IMR-90 (cell line): ENCODE results near the gene TMEM135. TPM values are rescaled to one million over a fixed set of nuclear protein-coding genes. Genes with fewer than 3 reads are reported as not detected.

Experiments used
- ATAC-seq: fragments of 200-7000 bp; cut with Tn5 transposase; 2 replicates; pipeline ENCODE4 v1.9.1; 2020; ENCODE audit warnings: low read depth, mild to moderate bottlenecking, moderate library complexity
- BruUV-seq: library from RNA; stranded (reverse); fragments of 400-500 nt; replicated peaks from 2 replicates; lab custom pipeline; 2021; lab: Mats Ljungman, UMichigan
- CTCF ChIA-PET: fragments of 300-600 bp; formaldehyde crosslinking; extraction: SDS; loops from one replicate; lab custom pipeline; 2021; ENCODE audit warnings: antibody characterized with exemption; lab: Yijun Ruan, JAX
- POLR2A ChIA-PET: fragments of 300-600 bp; sonication (Branson Sonifier 250); formaldehyde crosslinking; loops from one replicate; lab custom pipeline; 2022; ENCODE audit warnings: antibody characterized with exemption; ENCODE audit not compliant: unreplicated experiment; lab: Charles Lee
- DNase-seq: peaks from one replicate; pipeline ENCODE4 v3.0.0; 2013
- H2AFZ ChIP-seq: replicated peaks from 2 replicates; pipeline ENCODE3; 2013; ENCODE audit warnings: low read length, mild to moderate bottlenecking; ENCODE audit not compliant: poor library complexity
- H2AK5ac ChIP-seq: 2 replicates; pipeline ENCODE4 v1.6.1; 2013; ENCODE audit warnings: low read depth, low read length, inconsistent platforms
- H2AK9ac ChIP-seq: replicated peaks from 2 replicates; pipeline ENCODE3; 2013; ENCODE audit warnings: mild to moderate bottlenecking, low read depth, low read length, moderate library complexity; ENCODE audit not compliant: poor library complexity
- H2BK120ac ChIP-seq: 2 replicates; pipeline ENCODE4 v1.6.1; 2013; ENCODE audit warnings: low read depth, low read length, inconsistent platforms
- H2BK15ac ChIP-seq: 3 replicates; pipeline ENCODE4 v1.6.1; 2013; ENCODE audit warnings: low read depth, low read length, inconsistent platforms
- H2BK20ac ChIP-seq: 2 replicates; pipeline ENCODE4 v1.6.1; 2013; ENCODE audit warnings: low read depth, mild to moderate bottlenecking, inconsistent platforms, low read length, moderate library complexity
- H2BK5ac ChIP-seq: 2 replicates; pipeline ENCODE4 v1.6.1; 2013; ENCODE audit warnings: mild to moderate bottlenecking, low read depth, low read length, inconsistent platforms; ENCODE audit not compliant: poor library complexity, severe bottlenecking
- H3K14ac ChIP-seq: replicated peaks from 2 replicates; pipeline ENCODE4 v1.6.1; 2013; ENCODE audit warnings: low read depth, low read length, inconsistent platforms
- H3K18ac ChIP-seq: 2 replicates; pipeline ENCODE4 v1.6.1; 2013; ENCODE audit warnings: low read depth, low read length, control low read depth
- H3K23ac ChIP-seq: 2 replicates; pipeline ENCODE4 v1.6.1; 2013; ENCODE audit warnings: low read depth, low read length, inconsistent platforms
- H3K27ac ChIP-seq: 2 replicates; pipeline ENCODE4 v1.5.1; 2013; ENCODE audit warnings: mild to moderate bottlenecking, control low read depth, low read length; ENCODE audit not compliant: insufficient read depth
- H3K27me3 ChIP-seq: 2 replicates; pipeline ENCODE4 v1.6.1; 2013; ENCODE audit warnings: low read length; ENCODE audit not compliant: control insufficient read depth, insufficient read depth
- H3K36me3 ChIP-seq: 2 replicates; pipeline ENCODE4 v1.6.1; 2013; ENCODE audit warnings: low read length, mixed read lengths; ENCODE audit not compliant: control insufficient read depth, insufficient read depth
- H3K4ac ChIP-seq: 2 replicates; pipeline ENCODE4 v1.6.1; 2013; ENCODE audit warnings: low read depth, low read length, inconsistent platforms
- H3K4me1 ChIP-seq: 2 replicates; pipeline ENCODE4 v1.6.1; 2013; ENCODE audit warnings: low read length, mixed read lengths; ENCODE audit not compliant: control insufficient read depth, insufficient read depth
- H3K4me2 ChIP-seq: 2 replicates; pipeline ENCODE4 v1.6.1; 2013; ENCODE audit warnings: low read depth, mild to moderate bottlenecking, control low read depth, low read length, moderate library complexity
- H3K4me3 ChIP-seq: 2 replicates; pipeline ENCODE4 v1.5.1; 2013; ENCODE audit warnings: low read depth, mild to moderate bottlenecking, control low read depth, low read length, moderate library complexity; ENCODE audit not compliant: insufficient read depth
- H3K56ac ChIP-seq: 2 replicates; pipeline ENCODE4 v1.6.1; 2013; ENCODE audit warnings: low read length, inconsistent platforms; ENCODE audit not compliant: insufficient read depth; ENCODE audit errors: extremely low read depth
- H3K79me1 ChIP-seq, 2 experiments: 2 replicates each; pipeline ENCODE4 v1.6.1; 2013; ENCODE audit warnings: low read length in 2 of 2, inconsistent platforms in 1 of 2, low read depth in 1 of 2
- H3K9ac ChIP-seq: 2 replicates; pipeline ENCODE4 v1.6.1; 2013; ENCODE audit warnings: low read depth, low read length, control low read depth
- H3K9me1 ChIP-seq: 2 replicates; pipeline ENCODE4 v1.6.1; 2013; ENCODE audit warnings: low read length, inconsistent platforms; ENCODE audit not compliant: insufficient read depth
- H3K9me3 ChIP-seq: 2 replicates; pipeline ENCODE4 v1.6.1; 2013; ENCODE audit warnings: low read length; ENCODE audit not compliant: control insufficient read depth, insufficient read depth
- H4K20me1 ChIP-seq: 2 replicates; pipeline ENCODE4 v1.6.1; 2013; ENCODE audit warnings: low read length, inconsistent platforms; ENCODE audit not compliant: insufficient read depth
- H4K5ac ChIP-seq: 2 replicates; pipeline ENCODE4 v1.6.1; 2013; ENCODE audit warnings: mild to moderate bottlenecking, low read depth, low read length, control low read depth
- H4K8ac ChIP-seq, 2 experiments: 2 replicates each; pipeline ENCODE4 v1.6.1; 2013; ENCODE audit warnings: low read depth in 2 of 2, low read length in 2 of 2, control low read depth in 1 of 2, inconsistent platforms in 1 of 2
- H4K91ac ChIP-seq: 2 replicates; pipeline ENCODE4 v1.6.1; 2013; ENCODE audit warnings: low read depth, low read length, inconsistent platforms; ENCODE audit not compliant: insufficient read depth
- NFE2L2 ChIP-seq: fragments of 150-350 bp; IDR thresholded peaks from 2 replicates; pipeline ENCODE4 v1.6.1; 2016; ENCODE audit warnings: low read depth, mild to moderate bottlenecking, low read length
- RAD21 ChIP-seq: IDR thresholded peaks from 2 replicates; pipeline ENCODE4 v1.6.1; 2012; ENCODE audit warnings: low read length, improper control_type of control experiment
- RCOR1 ChIP-seq: IDR thresholded peaks from 2 replicates; pipeline ENCODE4 v1.6.1; 2012; ENCODE audit warnings: mild to moderate bottlenecking, low read length, improper control_type of control experiment; ENCODE audit not compliant: insufficient replicate concordance
- SMC3 ChIP-seq: fragments of 150-350 bp; IDR thresholded peaks from 2 replicates; pipeline ENCODE4 v1.6.1; 2016; ENCODE audit warnings: low read depth, mild to moderate bottlenecking, antibody characterized with exemption, low read length, moderate library complexity
- WGBS, 2 experiments: methylation state at CpG; one replicate each; pipeline versions ENCODE4 v1.1.5 to v1.1.7; 2013; ENCODE audit warnings: missing lambda C conversion rate in 2 of 2; ENCODE audit not compliant: insufficient read length in 1 of 2; ENCODE audit errors: extremely low coverage in 2 of 2; 5-methylcytosine and 5-hydroxymethylcytosine counted together
- dilution Hi-C: fragments of 300-500 bp; cut with HindIII; formaldehyde crosslinking; loops from one replicate; pipeline ENCODE4 v1.14.3; 2018; ENCODE audit warnings: low sequenced_read_pairs; ENCODE audit not compliant: unreplicated experiment
- in situ Hi-C: fragments of 300-500 bp; cut with MboI; formaldehyde crosslinking; loops from 3 replicates; pipeline ENCODE4 v1.14.3; 2019; ENCODE audit warnings: low sequenced_read_pairs, inconsistent platforms, mixed read lengths
- intact Hi-C: fragments of 100-400 bp; cut with micrococcal nuclease; formaldehyde crosslinking; loops from 2 replicates; pipeline ENCODE4 v1.10.0; 2022
- polyA plus RNA-seq, 3 experiments: library from polyadenylated mRNA; depleted of rRNA; stranded (reverse); fragments of >200 nt; gene quantifications; 2 replicates each; pipeline ENCODE4 v1.2.3, GENCODE V29; 2012; ENCODE audit warnings: low replicate concordance in 1 of 3
- total RNA-seq: library from RNA; depleted of rRNA; stranded (reverse); fragments of >200 nt; gene quantifications from 2 replicates; pipeline ENCODE4 v1.2.3, GENCODE V29; 2012
- TF ChIP-seq, protein P1 (sequence below): fragments of 150-350 bp; IDR thresholded peaks from 2 replicates; pipeline ENCODE4 v1.6.1; 2016; ENCODE audit warnings: low read depth, mild to moderate bottlenecking, low read length, moderate library complexity, borderline replicate concordance

Gene TMEM135
- total and polyA plus RNA-seq, 2 of the 4 experiments (the other 2 are of a cell fraction), result 3.9 to 5.9 TPM

- Histone ChIP-seq H4K8ac (no peak overlapping the region), H2BK15ac (no peak overlapping the region), H2BK120ac (no peak overlapping the region), H3K56ac (no peak overlapping the region), H2BK5ac (no peak overlapping the region), H3K9me3 (0 out of 2 replicates have a peak, but pooled peaks cover 2% of the 10 kb centered on the region), H3K4ac (no peak overlapping the region), H3K14ac (no peak overlapping the region), H3K27ac (no peak overlapping the region), H3K4me2 (no peak overlapping the region), H2AFZ (no peak overlapping the region), H3K79me1 (0 out of 4 replicates have a peak, but pooled peaks cover 0 to 4% of the 10 kb centered on the region in 2 experiments), H3K27me3 (no peaks in the 10 kb centered on the region), H4K91ac (no peak overlapping the region), H3K4me3 (no peak overlapping the region), H2BK20ac (no peak overlapping the region), H4K5ac (no peak overlapping the region), H2AK9ac (no peak overlapping the region), H3K4me1 (no peaks in the 10 kb centered on the region), H3K9ac (no peak overlapping the region), H3K36me3 (no peaks in the 10 kb centered on the region), H4K20me1 (no peaks in the 10 kb centered on the region), H3K23ac (no peak overlapping the region), H3K18ac (no peak overlapping the region), H2AK5ac (no peak overlapping the region), H3K9me1 (no peaks in the 10 kb centered on the region)
- TF ChIP-seq NFE2L2 (no peak), RCOR1 (no peak), RAD21 (no peak), SMC3 (no peak)
- TF ChIP-seq, protein P1, sequence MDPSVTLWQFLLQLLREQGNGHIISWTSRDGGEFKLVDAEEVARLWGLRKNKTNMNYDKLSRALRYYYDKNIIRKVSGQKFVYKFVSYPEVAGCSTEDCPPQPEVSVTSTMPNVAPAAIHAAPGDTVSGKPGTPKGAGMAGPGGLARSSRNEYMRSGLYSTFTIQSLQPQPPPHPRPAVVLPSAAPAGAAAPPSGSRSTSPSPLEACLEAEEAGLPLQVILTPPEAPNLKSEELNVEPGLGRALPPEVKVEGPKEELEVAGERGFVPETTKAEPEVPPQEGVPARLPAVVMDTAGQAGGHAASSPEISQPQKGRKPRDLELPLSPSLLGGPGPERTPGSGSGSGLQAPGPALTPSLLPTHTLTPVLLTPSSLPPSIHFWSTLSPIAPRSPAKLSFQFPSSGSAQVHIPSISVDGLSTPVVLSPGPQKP, result no peak
- in situ Hi-C loops, result no loop called here
- CTCF ChIA-PET, result no interaction called here
- intact Hi-C loops, result no loop called here
- ATAC-seq (no peak), DNase-seq (no peak)
- POLR2A ChIA-PET, result no interaction called here
- WGBS, 2 experiments, result no CpG with 5 or more reads among the region's 2 CpGs
- dilution Hi-C loops, result no loop called here
- no TSS peak for BruUV-seq
Observed at GRCh38 chr11:87213444-87213843, 175.7 kb downstream of the TMEM135 start.
